ENCODE measurements around the gene UNKL. TPM values are rescaled to one million over a fixed set of nuclear protein-coding genes. Genes with fewer than 3 reads are reported as not detected.
A peak's percentile ranks its signal among the peaks of the same experiment; 100 is the strongest.

UNKL gene
- total RNA-seq, 1 donor from 2014 or later = 6.1 TPM

- Histone ChIP-seq H3K79me2 (ENCODE audit: low read depth) (peaks cover 15% of the 10 kb centered on the region), H3K9me3 (ENCODE audit: low read depth) (no peaks in the 10 kb centered on the region), H2AFZ (replicated peaks) (no peak overlapping the region), H3F3A (ENCODE audit: low read depth) (peaks cover 11% of the 10 kb centered on the region), H3K4me2 (peak overlapping the region; percentile 99), H3K9ac (no peak overlapping the region), H3K27me3 (peaks cover 20% of the 10 kb centered on the region), H3K36me3 (no peaks in the 10 kb centered on the region), H3K4me3 (peak overlapping the region; percentile 80), H4K20me1 (ENCODE audit: low read depth) (peaks cover 37% of the 10 kb centered on the region), H3K4me1 (peaks cover 4% of the 10 kb centered on the region), H3K27ac (no peak overlapping the region)
- Mint-ChIP-seq H3K27ac (no peak overlapping the region), H3K4me1 (peaks cover 13% of the 10 kb centered on the region), H3K36me3 (peaks cover 3% of the 10 kb centered on the region), H3K4me3 (peak overlapping the region; percentile 83), H3K9me3 (no peaks in the 10 kb centered on the region), H3K27me3 (ENCODE audit: insufficient read depth, low read depth) (peaks cover 7% of the 10 kb centered on the region)
- DNase-seq (ENCODE audit: low spot score) = no peak
- no peak for TF ChIP-seq CTCF (IDR thresholded peaks at IDR 0.05)
- TF ChIP-seq EZH2phosphoT487 (IDR thresholded peaks at IDR 0.05) = no peak
- no peak for TF ChIP-seq EZH2 (IDR thresholded peaks at IDR 0.05)
Observed at GRCh38 chr16:1378087-1378803, 36.3 kb downstream of the UNKL start.

- Histone ChIP-seq H3F3A (ENCODE audit: low read depth) (peaks cover 11% of the 10 kb centered on the region), H2AFZ (replicated peaks) (no peak overlapping the region), H4K20me1 (ENCODE audit: low read depth) (peaks cover 37% of the 10 kb centered on the region), H3K79me2 (ENCODE audit: low read depth) (peaks cover 15% of the 10 kb centered on the region), H3K9ac (no peak overlapping the region), H3K4me1 (peaks cover 4% of the 10 kb centered on the region), H3K4me3 (no peak overlapping the region), H3K4me2 (no peak overlapping the region), H3K27me3 (peaks cover 20% of the 10 kb centered on the region), H3K36me3 (no peaks in the 10 kb centered on the region), H3K27ac (no peak overlapping the region), H3K9me3 (ENCODE audit: low read depth) (no peaks in the 10 kb centered on the region)
- no peak for DNase-seq (ENCODE audit: low spot score)
- no peak overlapping the region for H3K27ac Mint-ChIP-seq
- peaks cover 7% of the 10 kb centered on the region for H3K27me3 Mint-ChIP-seq (ENCODE audit: insufficient read depth, low read depth)
- H3K36me3 Mint-ChIP-seq = peaks cover 3% of the 10 kb centered on the region
- no peak for TF ChIP-seq CTCF (IDR thresholded peaks at IDR 0.05)
- no peak for TF ChIP-seq EZH2 (IDR thresholded peaks at IDR 0.05)
- no peak for TF ChIP-seq EZH2phosphoT487 (IDR thresholded peaks at IDR 0.05)
- peak overlapping the region; percentile 83 for H3K4me3 Mint-ChIP-seq
- no peaks in the 10 kb centered on the region for H3K9me3 Mint-ChIP-seq
- H3K4me1 Mint-ChIP-seq = peaks cover 13% of the 10 kb centered on the region
Observed at GRCh38 chr16:1377406-1378010, 37.0 kb downstream of the UNKL start.

- Histone ChIP-seq H3K9ac (no peak overlapping the region), H4K20me1 (ENCODE audit: low read depth) (peaks cover 37% of the 10 kb centered on the region), H3F3A (ENCODE audit: low read depth) (peaks cover 9% of the 10 kb centered on the region), H3K4me3 (no peak overlapping the region), H2AFZ (replicated peaks) (no peak overlapping the region), H3K79me2 (ENCODE audit: low read depth) (peaks cover 15% of the 10 kb centered on the region), H3K36me3 (no peaks in the 10 kb centered on the region), H3K27ac (no peak overlapping the region), H3K9me3 (ENCODE audit: low read depth) (no peaks in the 10 kb centered on the region), H3K4me2 (no peak overlapping the region), H3K4me1 (peaks cover 4% of the 10 kb centered on the region), H3K27me3 (peaks cover 20% of the 10 kb centered on the region)
- no peak overlapping the region for H3K4me3 Mint-ChIP-seq
- DNase-seq (ENCODE audit: low spot score) = no peak
- TF ChIP-seq EZH2 (IDR thresholded peaks at IDR 0.05) (no peak), EZH2phosphoT487 (IDR thresholded peaks at IDR 0.05) (no peak), CTCF (IDR thresholded peaks at IDR 0.05) (no peak)
- peaks cover under 1% of the 10 kb centered on the region for H3K36me3 Mint-ChIP-seq
- H3K4me1 Mint-ChIP-seq = peaks cover 13% of the 10 kb centered on the region
- H3K27me3 Mint-ChIP-seq (ENCODE audit: insufficient read depth, low read depth) = peaks cover 9% of the 10 kb centered on the region
- H3K27ac Mint-ChIP-seq = no peak overlapping the region
- no peaks in the 10 kb centered on the region for H3K9me3 Mint-ChIP-seq
Observed at GRCh38 chr16:1375741-1376410, 38.6 kb downstream of the UNKL start.

All from neural progenitor cell (in vitro differentiated cells).